Pancreas (tissue), 10 donors: ENCODE data around the gene DMAC2. TPM values are rescaled to one million over a fixed set of nuclear protein-coding genes. Genes with fewer than 3 reads are reported as not detected.

Experiments used
- ATAC-seq, 4 donors: fragments of 200-7000 bp; cut with Tn5 transposase; one replicate each; pipeline versions ENCODE4 v1.8.0 to v1.9.1; 2020; ENCODE audit warnings: mild to moderate bottlenecking in 4 of 4, moderate library complexity in 4 of 4
- DNase-seq, 6 donors: peaks; one replicate each; pipeline ENCODE4 v3.0.0-alpha.2; 2020
- FAIRE-seq: peaks from 2 replicates; lab custom pipeline; 2012; peaks lifted over from hg19 to GRCh38; lab: Jason Lieb, UNC
- H3K27ac ChIP-seq, 4 donors: fragments of 200-600 bp; sonication (generic); 1 replicate in 3 of 4; 2 replicates in 1 of 4; pipeline versions ENCODE4 v1.5.0 to v1.8.0; 2020
- H3K27me3 ChIP-seq, 4 donors: fragments of 200-600 bp; one replicate each; pipeline ENCODE4 v1.8.0; 2021
- H3K36me3 ChIP-seq, 3 donors: fragments of 200-600 bp; sonication (generic) in 1 of 3; one replicate each; pipeline versions ENCODE4 v1.5.0 to v1.8.0; 2020 to 2021
- H3K4me1 ChIP-seq, 3 donors: fragments of 200-600 bp; one replicate each; pipeline ENCODE4 v1.8.0; 2021
- H3K4me3 ChIP-seq, 4 donors: fragments of 200-600 bp; sonication (generic) in 2 of 4; one replicate each; pipeline versions ENCODE4 v1.5.0 to v1.8.0; 2020 to 2021
- H3K9me3 ChIP-seq, 4 donors: fragments of 200-600 bp; one replicate each; pipeline ENCODE4 v1.8.0; 2021
- CTCF ChIP-seq, 4 donors: fragments of 200-600 bp; sonication (generic) in 3 of 4; IDR thresholded peaks; one replicate each; pipeline versions ENCODE4 v1.5.0 to v1.8.0; 2021; ENCODE audit warnings: antibody characterized with exemption in 4 of 4
- WGBS, 2 donors: extraction: QIAGEN DNeasy Blood & Tissue Kit; methylation state at CpG; one replicate each; pipeline ENCODE4 v1.1.7; 2013; 5-methylcytosine and 5-hydroxymethylcytosine counted together
- intact Hi-C, 3 donors: fragments of 100-400 bp; cut with DNase I; formaldehyde crosslinking; loops; one replicate each; pipeline versions ENCODE4 v1.11.1 to v1.14.2; 2022
- polyA plus RNA-seq, 2 donors: library from polyadenylated mRNA; stranded (reverse); fragments of 200-250 nt; gene quantifications; one replicate each; pipeline ENCODE4 v1.2.3, GENCODE V29; 2013
- total RNA-seq, 6 donors: library from RNA; stranded (reverse); fragmentation: NEBNext Ultra II Directional in 4 of 6; extraction: Animal tissue kit (Norgen Biotek cat#: 25700) in 4 of 6; gene quantifications; one replicate each; pipeline versions ENCODE4 v1.2.1 to v1.2.4, GENCODE V29; 2021 to 2023
- donor health status: healthy with polysubstance abuse.
- donor health status: DM: no; HTN: no; CAD: no; lungs with moderate emphysema.
- donor health status: DM: no; HTN: no; CAD: no.
- donor health status: control.
- donor health status: control.
- donor health status: Bipolar disorder and iron deficiency.
- donor health status: DM: yes; HTN: yes; CAD: no.
- donor health status: DM: no; HTN: no; CAD: no.
- donor health status: DM: no; HTN: no; CAD: no.
- donor health status: DM: yes; HTN: yes; CAD: no.

DMAC2 gene
- total and polyA plus RNA-seq, 8 donors: 16.2 to 25.5 (median 23.9) TPM

- H3K4me1 ChIP-seq: no peaks in the 10 kb centered on the region
- intact Hi-C loops: no loop called here
- no peaks in the 10 kb centered on the region for H3K27me3 ChIP-seq
- H3K36me3 ChIP-seq: peaks cover 0 to 35% (median 21%) of the 10 kb centered on the region in 3 donors
- peak; percentile 62 to 89 (median 77) for DNase-seq
- no peaks in the 10 kb centered on the region for H3K9me3 ChIP-seq
- peak within 1 kb of the TSS in 3 of 4 donors; percentile 15 to 40 (median 29) for H3K4me3 ChIP-seq
- WGBS, 2 donors: 49% methylated on average over 13 to 19 of the region's 19 CpGs
- no peak for FAIRE-seq
- peak; percentile 75 to 92 (median 86) for ATAC-seq
- H3K27ac ChIP-seq: peak within 1 kb of the TSS; percentile 60 to 83 (median 69)
- TF ChIP-seq CTCF (IDR thresholded peaks at IDR 0.05): no peak
Observed at GRCh38 chr19:41426952-41427646, 12.6 kb downstream of the DMAC2 start, which contains the start of gene B3GNT8. B3GNT8 (minus strand) TSS chr19:41427374; CDS start chr19:41426778, 596 bp downstream.

GRCh38 chr19:41426116-41426841, 13.4 kb downstream of the DMAC2 start:
- no peaks in the 10 kb centered on the region for H3K27me3 ChIP-seq
- no peak for TF ChIP-seq CTCF (IDR thresholded peaks at IDR 0.05)
- H3K9me3 ChIP-seq: no peaks in the 10 kb centered on the region
- intact Hi-C loops: no loop called here
- WGBS, 2 donors: 87 to 89% methylated on average over 33 to 36 of the region's 36 CpGs
- H3K27ac ChIP-seq: peak overlapping the region in 3 of 4 donors; percentile 47 to 83 (median 74)
- H3K4me3 ChIP-seq: peak overlapping the region in 2 of 4 donors; percentile 29 to 40
- FAIRE-seq: no peak
- DNase-seq: peak in 2 of 6 donors; percentile 67 to 74
- ATAC-seq: peak in 1 of 4 donors; percentile 7
- peaks cover 0 to 39% (median 21%) of the 10 kb centered on the region in 3 donors for H3K36me3 ChIP-seq
- no peaks in the 10 kb centered on the region for H3K4me1 ChIP-seq

- FAIRE-seq (no peak), DNase-seq (peak in 1 of 6 donors; percentile 36), ATAC-seq (no peak)
- TF ChIP-seq CTCF (IDR thresholded peaks at IDR 0.05): no peak
- 94% methylated on average over 28 of the region's 28 CpGs for WGBS, 2 donors
- H3K27ac ChIP-seq: no peak overlapping the region
- no peaks in the 10 kb centered on the region for H3K4me1 ChIP-seq
- H3K27me3 ChIP-seq: no peaks in the 10 kb centered on the region
- H3K4me3 ChIP-seq: no peak overlapping the region
- intact Hi-C loops: no loop called here
- peaks cover 0 to 43% (median 25%) of the 10 kb centered on the region in 3 donors for H3K36me3 ChIP-seq
- H3K9me3 ChIP-seq: no peaks in the 10 kb centered on the region
Observed at GRCh38 chr19:41425174-41426115, 14.3 kb downstream of the DMAC2 start.

- ATAC-seq (no peak), DNase-seq (peak in 1 of 6 donors; percentile 63), FAIRE-seq (no peak)
- Histone ChIP-seq H3K27ac (no peak overlapping the region), H3K9me3 (no peaks in the 10 kb centered on the region), H3K4me3 (no peak overlapping the region), H3K27me3 (no peaks in the 10 kb centered on the region), H3K36me3 (peaks cover 4 to 52% (median 34%) of the 10 kb centered on the region in 3 donors), H3K4me1 (no peaks in the 10 kb centered on the region)
- TF ChIP-seq CTCF (IDR thresholded peaks at IDR 0.05): no peak
- 87 to 92% methylated on average over 21 of the region's 21 CpGs for WGBS, 2 donors
- intact Hi-C loops: no loop called here
Observed at GRCh38 chr19:41424335-41425173, 15.2 kb downstream of the DMAC2 start.
